OCI-LY7 (cell line): ENCODE measurements around the gene LILRA5. TPM values are rescaled to one million over a fixed set of nuclear protein-coding genes. Genes with fewer than 3 reads are reported as not detected.

Source experiments
- BruUV-seq: library from RNA; stranded (reverse); fragments of 400-500 nt; replicated peaks from 2 replicates; lab custom pipeline; 2021; lab: Mats Ljungman, UMichigan
- CTCF ChIA-PET: fragments of 300-600 bp; sonication (Branson Sonifier 250); formaldehyde crosslinking; loops from one replicate; lab custom pipeline; 2022; ENCODE audit warnings: antibody characterized with exemption; ENCODE audit not compliant: unreplicated experiment; lab: Charles Lee
- POLR2A ChIA-PET: fragments of 300-600 bp; sonication (Branson Sonifier 250); formaldehyde crosslinking; loops from one replicate; lab custom pipeline; 2022; ENCODE audit warnings: antibody characterized with exemption; lab: Charles Lee
- DNase-seq: peaks from one replicate; pipeline ENCODE4 v3.0.0-alpha.2; 2015; ENCODE audit warnings: low spot score
- H2AFZ ChIP-seq: fragments of 200-600 bp; sonication (generic), shearing (Covaris generic); 2 replicates; pipeline ENCODE4 v1.6.1; 2014; ENCODE audit warnings: mild to moderate bottlenecking, antibody characterized with exemption, low read length, moderate library complexity
- H3K27ac ChIP-seq: fragments of 200-600 bp; sonication (generic); 2 replicates; pipeline ENCODE4 v1.5.1; 2014; ENCODE audit warnings: mixed run types, low read depth, mild to moderate bottlenecking, moderate library complexity, low read length, inconsistent platforms; ENCODE audit not compliant: poor library complexity, severe bottlenecking
- H3K36me3 ChIP-seq: fragments of 200-600 bp; sonication (generic); 2 replicates; pipeline ENCODE4 v1.6.1; 2014; ENCODE audit warnings: mild to moderate bottlenecking, antibody characterized with exemption, low read length, moderate library complexity, mixed read lengths; ENCODE audit not compliant: insufficient read depth
- H3K4me1 ChIP-seq: fragments of 200-600 bp; sonication (generic); 2 replicates; pipeline ENCODE4 v1.5.1; 2014; ENCODE audit warnings: mild to moderate bottlenecking, low read length; ENCODE audit not compliant: insufficient read depth, poor library complexity, severe bottlenecking
- H3K4me2 ChIP-seq: fragments of 200-600 bp; sonication (generic); 2 replicates; pipeline ENCODE4 v1.6.1; 2014; ENCODE audit warnings: mild to moderate bottlenecking, low read length
- H3K4me3 ChIP-seq: fragments of 200-600 bp; sonication (generic); 2 replicates; pipeline ENCODE4 v1.5.1; 2014; ENCODE audit warnings: mild to moderate bottlenecking, low read depth, low read length; ENCODE audit not compliant: poor library complexity, severe bottlenecking
- H3K79me2 ChIP-seq: fragments of 200-600 bp; sonication (generic); 2 replicates; pipeline ENCODE4 v1.6.1; 2016; ENCODE audit warnings: low read depth, mild to moderate bottlenecking, low read length, moderate library complexity, mixed read lengths; ENCODE audit not compliant: insufficient read depth
- H3K9me2 ChIP-seq: fragments of 200-600 bp; sonication (generic); 2 replicates; pipeline ENCODE4 v1.6.1; 2016; ENCODE audit warnings: mild to moderate bottlenecking, low read length, mixed read lengths; ENCODE audit not compliant: insufficient read depth
- H3K9me3 ChIP-seq: fragments of 200-600 bp; sonication (generic); 2 replicates; pipeline ENCODE4 v1.6.1; 2014; ENCODE audit warnings: mild to moderate bottlenecking, mixed run types, low read length, mixed read lengths
- H4K20me1 ChIP-seq: fragments of 200-600 bp; sonication (generic); 2 replicates; pipeline ENCODE4 v1.6.1; 2014; ENCODE audit warnings: mild to moderate bottlenecking, antibody characterized with exemption, low read length, moderate library complexity, mixed read lengths; ENCODE audit not compliant: insufficient read depth
- CTCF ChIP-seq: fragments of 200-600 bp; sonication (generic); conservative IDR thresholded peaks from 2 replicates; pipeline ENCODE4 v1.5.1; 2014; ENCODE audit warnings: mild to moderate bottlenecking, antibody characterized with exemption, low read length, moderate library complexity, mixed read lengths
- EZH2phosphoT487 ChIP-seq: fragments of 200-600 bp; sonication (generic); IDR thresholded peaks from 2 replicates; pipeline ENCODE4 v1.6.1; 2018; ENCODE audit warnings: low read depth, borderline replicate concordance, mild to moderate bottlenecking, mixed run types, antibody characterized with exemption, low read length, moderate library complexity, mixed read lengths
- intact Hi-C: fragments of 100-400 bp; cut with micrococcal nuclease; formaldehyde crosslinking; loops from one replicate; pipeline ENCODE4 v1.10.0; 2022; ENCODE audit not compliant: unreplicated experiment
- total RNA-seq, 2 experiments: library from RNA; depleted of rRNA in 1 of 2; stranded (reverse); fragments of >200 nt in 1 of 2; shearing (Covaris generic) in 1 of 2; gene quantifications; 2 replicates each; pipeline ENCODE4 v1.2.3, GENCODE V29; 2014 to 2022

The LILRA5 gene
- total RNA-seq, 2 experiments from 2014 or later: not detected

GRCh38 chr19:54309811-54310210, 3.2 kb downstream of the LILRA5 start:
- Histone ChIP-seq H3K4me1 (no peaks in the 10 kb centered on the region), H3K4me3 (no peak overlapping the region), H3K9me3 (no peaks in the 10 kb centered on the region), H2AFZ (no peak overlapping the region), H4K20me1 (no peaks in the 10 kb centered on the region), H3K4me2 (no peak overlapping the region), H3K27ac (no peak overlapping the region), H3K9me2 (no peaks in the 10 kb centered on the region), H3K36me3 (no peaks in the 10 kb centered on the region), H3K79me2 (no peaks in the 10 kb centered on the region)
- BruUV-seq: no TSS peak
- DNase-seq: no peak
- POLR2A ChIA-PET: no interaction called here
- CTCF ChIA-PET: no interaction called here
- no peak for TF ChIP-seq EZH2phosphoT487
- TF ChIP-seq CTCF: no peak
- intact Hi-C loops: no loop called here

DNA sequence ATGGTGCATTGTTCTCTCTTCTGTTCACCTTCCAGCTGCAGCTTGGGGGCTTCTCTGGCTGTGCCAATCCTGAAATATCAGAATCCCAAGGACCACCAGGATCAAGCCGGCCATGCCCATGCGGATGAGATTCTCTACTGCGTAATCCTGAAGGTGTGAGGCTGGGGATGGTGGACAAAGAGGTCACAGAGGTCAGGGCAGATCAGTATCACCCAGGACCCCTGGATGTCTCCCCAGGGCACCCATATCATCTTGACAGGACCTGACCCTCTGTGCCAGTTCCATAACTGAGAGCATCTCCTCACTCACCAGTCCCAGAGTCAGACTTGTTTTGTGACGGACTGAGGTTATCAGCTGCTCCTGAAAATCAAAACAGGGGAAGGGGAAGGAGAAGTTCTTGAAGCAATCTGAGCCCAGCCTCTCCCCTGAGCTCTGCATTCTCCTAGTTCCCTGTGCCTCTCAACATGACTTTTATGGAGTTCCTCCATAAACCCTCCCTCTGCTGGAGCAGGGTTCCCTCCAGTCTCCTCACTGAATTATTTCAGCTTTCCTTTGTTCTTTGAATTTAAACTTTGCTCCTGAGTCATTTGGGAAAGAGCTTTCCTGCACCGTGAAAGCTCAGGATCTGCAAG, 5.5 kb downstream of the LILRA5 start:
- Histone ChIP-seq H3K4me2 (no peak overlapping the region), H3K9me3 (no peaks in the 10 kb centered on the region), H3K36me3 (no peaks in the 10 kb centered on the region), H3K9me2 (no peaks in the 10 kb centered on the region), H3K4me1 (no peaks in the 10 kb centered on the region), H3K27ac (no peak overlapping the region), H3K79me2 (no peaks in the 10 kb centered on the region), H2AFZ (no peak overlapping the region), H3K4me3 (no peak overlapping the region), H4K20me1 (no peaks in the 10 kb centered on the region)
- ChIA-PET CTCF (no interaction called here), POLR2A (no interaction called here)
- no peak for DNase-seq
- TF ChIP-seq EZH2phosphoT487: no peak
- TF ChIP-seq CTCF: no peak
- intact Hi-C loops: no loop called here
- BruUV-seq: no TSS peak

GRCh38 chr19:54305141-54305540, 7.8 kb downstream of the LILRA5 start:
- H3K36me3 ChIP-seq: no peaks in the 10 kb centered on the region
- ChIA-PET POLR2A (no interaction called here), CTCF (no interaction called here)
- intact Hi-C loops: no loop called here
- H3K4me1 ChIP-seq: no peaks in the 10 kb centered on the region
- no peak overlapping the region for H3K27ac ChIP-seq
- H3K9me3 ChIP-seq: no peaks in the 10 kb centered on the region
- H3K4me3 ChIP-seq: no peak overlapping the region
- no peak for DNase-seq
- no peak overlapping the region for H2AFZ ChIP-seq
- H4K20me1 ChIP-seq: no peaks in the 10 kb centered on the region
- no TSS peak for BruUV-seq
- H3K9me2 ChIP-seq: no peaks in the 10 kb centered on the region
- H3K79me2 ChIP-seq: no peaks in the 10 kb centered on the region
- TF ChIP-seq CTCF (no peak), EZH2phosphoT487 (no peak)
- no peak overlapping the region for H3K4me2 ChIP-seq
